HEK293T (cell line): ENCODE results near the gene ARHGAP27.
"Not testable (repeated sequence)": the region's sequence is repeated elsewhere in the genome, so short reads cannot be mapped to it uniquely, and the experiment has no call there.

Source experiments
- ARNT ChIP-seq: fragments of 450-650 bp; IDR thresholded peaks from 2 replicates; pipeline ENCODE4 v1.6.1; 2017; ENCODE audit warnings: mild to moderate bottlenecking
- CTBP1 ChIP-seq: fragments of 450-650 bp; IDR thresholded peaks from 2 replicates; pipeline ENCODE4 v1.6.1; 2016; ENCODE audit warnings: borderline replicate concordance

- not testable (repeated sequence) for TF ChIP-seq CTBP1, ARNT
These were observed 20.5 kb upstream of the ARHGAP27 start for GRCh38 chr17:45453225-45453534.
